Lower lobe of right lung (tissue), 2 donors: ENCODE data around the gene BCL11B. TPM values are rescaled to one million over a fixed set of nuclear protein-coding genes. Genes with fewer than 3 reads are reported as not detected.
A peak's percentile ranks its signal among the peaks of the same experiment; 100 is the strongest.

Experiments used
- ATAC-seq, 2 donors: fragments of 200-7000 bp; cut with Tn5 transposase; one replicate each; pipeline ENCODE4 v1.9.1; 2020 to 2022; ENCODE audit warnings: mild to moderate bottlenecking in 2 of 2, moderate library complexity in 2 of 2
- DNase-seq: peaks from one replicate; pipeline ENCODE4 v3.0.0-alpha.2; 2020
- H3K27ac ChIP-seq: fragments of 200-600 bp; one replicate; pipeline ENCODE4 v1.8.0; 2022
- H3K27me3 ChIP-seq: fragments of 200-600 bp; one replicate; pipeline ENCODE4 v1.8.0; 2022; ENCODE audit warnings: low read depth
- H3K36me3 ChIP-seq: fragments of 200-600 bp; one replicate; pipeline ENCODE4 v1.8.0; 2022; ENCODE audit warnings: mild to moderate bottlenecking
- H3K4me1 ChIP-seq: fragments of 200-600 bp; one replicate; pipeline ENCODE4 v1.8.0; 2022
- H3K4me3 ChIP-seq: fragments of 200-600 bp; one replicate; pipeline ENCODE4 v1.8.0; 2022; ENCODE audit warnings: mild to moderate bottlenecking
- H3K9me3 ChIP-seq: fragments of 200-600 bp; one replicate; pipeline ENCODE4 v1.8.0; 2022
- CTCF ChIP-seq: fragments of 200-600 bp; IDR thresholded peaks from one replicate; pipeline ENCODE4 v1.8.0; 2022; ENCODE audit warnings: antibody characterized with exemption, mild to moderate bottlenecking
- intact Hi-C: fragments of 100-400 bp; cut with DNase I; formaldehyde crosslinking; loops from one replicate; pipeline ENCODE4 v1.11.0; 2022
- total RNA-seq: library from RNA; stranded (reverse); fragmentation: NEBNext Ultra II Directional; extraction: Animal tissue kit (Norgen Biotek cat#: 25700); gene quantifications from one replicate; pipeline ENCODE4 v1.2.1, GENCODE V29; 2021
- donor health status: DM: no; HTN: yes; CAD: no; lungs with severe emphysema.

Gene BCL11B
- total RNA-seq, 1 donor from 2014 or later = 2.3 TPM

DNA sequence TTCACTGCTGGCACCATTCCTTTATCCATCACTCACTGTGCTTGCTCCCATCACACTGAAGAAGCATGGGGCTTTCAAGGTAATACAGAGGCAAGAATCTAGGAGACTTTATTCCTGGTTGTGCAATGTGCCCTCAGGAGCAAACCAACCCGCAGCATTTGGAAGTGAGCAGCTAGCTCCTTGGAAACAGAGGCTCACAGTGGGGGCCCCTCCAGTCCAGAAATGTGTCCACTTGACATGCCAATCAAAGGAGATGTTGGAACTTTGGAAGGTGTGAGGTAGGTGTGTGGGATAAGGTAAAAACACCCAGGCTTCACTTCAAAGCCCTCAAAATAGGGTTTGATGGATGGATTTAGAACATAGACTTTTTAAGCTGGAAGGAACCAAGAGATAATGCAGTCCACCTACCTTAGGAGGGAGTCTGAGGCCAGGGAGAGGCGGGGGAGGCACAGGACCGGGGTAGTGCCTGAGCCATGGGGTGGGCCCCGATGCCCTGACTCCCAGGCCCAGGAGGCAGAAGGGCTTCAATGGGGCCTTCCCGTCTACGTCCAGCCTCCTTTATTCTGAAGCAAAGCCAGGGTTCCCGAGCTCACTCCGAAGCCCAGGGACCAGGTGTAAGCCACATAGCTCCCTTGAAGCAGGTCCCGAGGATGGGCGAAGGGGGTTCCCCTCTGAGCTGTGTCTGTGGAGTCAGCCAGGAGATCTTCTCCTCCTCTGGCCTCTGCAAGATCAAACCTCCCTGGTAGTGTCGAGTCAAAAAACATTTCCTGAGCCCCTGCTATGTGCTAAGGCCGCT lies 17.6 kb upstream of the BCL11B start:
- intact Hi-C loops = no loop called here

GRCh38 chr14:99288948-99289347 lies 17.0 kb upstream of the BCL11B start:
- intact Hi-C loops = no loop called here
- H3K4me3 ChIP-seq = no peak overlapping the region
- TF ChIP-seq CTCF = no peak
- no peak overlapping the region for H3K27ac ChIP-seq
- H3K9me3 ChIP-seq = no peaks in the 10 kb centered on the region
- no peak for DNase-seq
- peaks cover 8% of the 10 kb centered on the region for H3K27me3 ChIP-seq
- H3K4me1 ChIP-seq = no peaks in the 10 kb centered on the region
- ATAC-seq = no peak
- no peaks in the 10 kb centered on the region for H3K36me3 ChIP-seq

More for the DNA sequence above, 17.6 kb upstream of the BCL11B start:
- Histone ChIP-seq H3K4me1 (no peaks in the 10 kb centered on the region), H3K36me3 (no peaks in the 10 kb centered on the region), H3K9me3 (no peaks in the 10 kb centered on the region), H3K4me3 (no peak overlapping the region), H3K27ac (no peak overlapping the region), H3K27me3 (peaks cover 8% of the 10 kb centered on the region)
- DNase-seq (no peak), ATAC-seq (no peak)
- TF ChIP-seq CTCF = no peak

DNA sequence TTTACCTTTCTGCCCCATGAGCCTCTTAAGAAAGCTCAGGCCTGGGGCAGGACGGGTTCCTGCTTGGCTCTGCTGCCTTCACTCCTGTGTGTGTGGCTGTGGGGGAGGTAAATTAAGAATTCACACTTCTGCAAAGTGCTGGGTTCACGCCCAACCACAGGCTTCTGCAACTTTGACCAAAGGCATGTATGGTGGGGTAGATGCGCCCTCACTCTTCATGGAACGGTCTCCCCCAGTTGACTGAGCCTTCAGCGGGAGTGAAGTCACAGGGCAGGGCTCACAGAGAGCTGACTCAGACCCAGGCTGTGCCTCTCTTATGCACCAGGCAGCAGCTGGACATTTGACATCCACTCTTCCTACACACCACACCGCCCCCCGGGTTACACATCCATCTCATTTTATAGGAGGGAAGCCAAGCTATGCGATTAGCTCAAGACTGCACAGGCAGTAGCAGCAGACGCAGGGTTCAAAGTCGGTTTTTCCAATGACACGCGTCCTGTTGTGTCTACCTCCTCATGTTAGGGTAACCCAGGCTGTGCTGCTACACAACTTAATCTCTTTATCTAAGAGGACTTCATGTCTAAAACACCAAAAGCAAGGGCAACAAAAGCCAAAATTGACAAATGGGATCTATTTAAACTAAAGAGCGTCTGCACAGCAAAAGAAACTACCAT lies 15.4 kb upstream of the BCL11B start:
- Histone ChIP-seq H3K27me3 (peaks cover 8% of the 10 kb centered on the region), H3K27ac (no peak overlapping the region), H3K9me3 (no peaks in the 10 kb centered on the region), H3K4me1 (no peaks in the 10 kb centered on the region), H3K4me3 (no peak overlapping the region), H3K36me3 (no peaks in the 10 kb centered on the region)
- intact Hi-C loops = no loop called here
- DNase-seq = no peak
- no peak for TF ChIP-seq CTCF
- peak; percentile 29 to 57 for ATAC-seq

GRCh38 chr14:99286761-99287160 lies 14.8 kb upstream of the BCL11B start:
- no peak overlapping the region for H3K4me3 ChIP-seq
- no peaks in the 10 kb centered on the region for H3K4me1 ChIP-seq
- no peak for DNase-seq
- intact Hi-C loops = no loop called here
- TF ChIP-seq CTCF = no peak
- ATAC-seq = no peak
- H3K9me3 ChIP-seq = no peaks in the 10 kb centered on the region
- no peak overlapping the region for H3K27ac ChIP-seq
- peaks cover 8% of the 10 kb centered on the region for H3K27me3 ChIP-seq
- no peaks in the 10 kb centered on the region for H3K36me3 ChIP-seq

GRCh38 chr14:99284254-99285004 lies 12.4 kb upstream of the BCL11B start:
- ATAC-seq = no peak
- H3K9me3 ChIP-seq = no peaks in the 10 kb centered on the region
- H3K27ac ChIP-seq = no peak overlapping the region
- no peaks in the 10 kb centered on the region for H3K36me3 ChIP-seq
- no peak for DNase-seq
- peaks cover 5% of the 10 kb centered on the region for H3K27me3 ChIP-seq
- H3K4me1 ChIP-seq = no peaks in the 10 kb centered on the region
- TF ChIP-seq CTCF = no peak
- no peak overlapping the region for H3K4me3 ChIP-seq
- intact Hi-C loops = no loop called here
